ENCODE measurements around the gene RAMAC.
"Not testable (repeated sequence)": the region's sequence is repeated elsewhere in the genome, so short reads cannot be mapped to it uniquely, and the experiment has no call there.

Gene RAMAC

GRCh38 chr15:82969353-82969752 is 16.7 kb upstream of the RAMAC start:
- DNase-seq: no peak

DNA sequence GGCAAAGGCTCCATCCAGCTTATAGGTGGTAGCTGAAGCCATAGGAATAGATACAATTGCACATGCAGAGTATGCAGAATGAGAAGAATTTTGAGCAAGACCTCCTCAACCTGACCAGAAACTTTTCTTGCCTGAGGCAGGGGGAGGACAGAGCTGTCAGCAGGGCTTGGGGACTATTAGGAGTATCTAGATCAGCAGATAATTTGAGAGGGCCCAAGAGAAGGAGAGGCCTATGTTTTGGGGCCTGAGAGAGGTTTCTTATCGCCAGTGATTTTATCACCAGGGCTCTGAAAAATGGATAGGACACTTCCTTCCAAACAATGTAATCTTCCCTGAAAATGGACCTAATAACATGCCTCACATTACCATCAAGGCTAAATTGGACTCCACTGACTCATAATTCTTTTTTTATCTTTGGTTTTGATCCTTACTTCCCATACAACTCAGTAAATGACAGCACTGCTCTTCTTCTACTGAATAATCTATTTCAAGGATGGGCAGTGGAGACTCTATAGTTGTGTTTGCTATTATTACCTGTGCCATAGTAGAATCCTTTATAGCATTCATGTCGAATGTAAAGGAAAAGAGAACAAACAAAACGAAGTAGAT is 15.8 kb upstream of the RAMAC start:
- DNase-seq: no peak

GRCh38 chr15:82970696-82971095 is 15.3 kb upstream of the RAMAC start:
- DNase-seq: no peak

DNA sequence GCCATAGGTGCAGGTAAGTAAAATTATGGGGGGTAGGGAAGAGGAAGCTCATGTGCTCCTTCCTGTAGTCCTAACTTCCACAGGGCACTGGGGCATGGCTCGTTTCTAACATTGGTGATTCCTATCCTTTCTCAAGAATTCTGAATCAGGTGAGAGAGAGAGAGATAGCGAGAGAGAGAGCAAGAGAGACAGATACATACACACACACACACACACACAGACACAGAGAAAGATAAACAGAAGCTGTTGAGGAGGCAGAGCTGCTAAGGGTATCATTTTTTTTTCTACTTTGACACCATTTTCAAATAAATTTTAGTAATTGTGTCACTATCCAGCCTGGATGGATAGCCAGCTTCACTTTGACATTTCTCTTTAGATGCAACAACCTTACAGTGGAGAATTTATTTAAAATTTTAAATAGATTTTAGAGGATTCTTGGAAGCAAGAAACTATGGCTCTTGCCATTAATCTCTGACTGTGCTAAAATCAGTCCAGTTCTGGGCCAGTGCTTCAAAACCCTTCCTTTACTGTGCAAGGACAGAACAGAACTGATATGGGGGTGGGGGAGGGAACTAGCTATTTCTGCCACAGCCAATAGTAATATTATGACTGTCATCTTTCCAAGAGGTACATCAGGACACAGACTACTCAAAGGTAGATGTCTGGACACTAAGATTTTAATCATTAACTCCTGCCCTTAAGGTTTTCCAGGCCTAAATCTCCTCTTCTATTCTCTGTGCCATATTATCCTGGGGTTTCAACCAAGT is 14.6 kb upstream of the RAMAC start:
- no peak for DNase-seq

DNA sequence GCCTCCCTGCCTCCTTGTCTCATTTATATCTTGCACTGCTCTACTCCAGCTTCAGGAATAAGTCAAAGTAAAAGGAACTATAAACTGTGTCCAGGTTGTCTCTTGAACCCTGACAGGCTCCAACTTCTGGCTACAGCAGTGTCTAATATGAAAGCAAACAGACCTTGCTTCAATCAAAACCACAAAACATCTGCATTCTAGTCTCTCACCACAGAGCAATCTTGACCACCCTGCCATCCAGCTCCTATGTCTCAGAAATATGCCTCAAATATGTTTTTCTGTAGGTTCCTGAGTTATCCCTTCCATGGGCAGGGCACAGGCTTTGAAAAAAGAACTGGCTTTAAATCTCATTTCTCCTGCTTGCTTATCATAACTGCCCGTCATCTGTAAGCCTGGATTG is 13.0 kb upstream of the RAMAC start:
- no peak for DNase-seq

DNA sequence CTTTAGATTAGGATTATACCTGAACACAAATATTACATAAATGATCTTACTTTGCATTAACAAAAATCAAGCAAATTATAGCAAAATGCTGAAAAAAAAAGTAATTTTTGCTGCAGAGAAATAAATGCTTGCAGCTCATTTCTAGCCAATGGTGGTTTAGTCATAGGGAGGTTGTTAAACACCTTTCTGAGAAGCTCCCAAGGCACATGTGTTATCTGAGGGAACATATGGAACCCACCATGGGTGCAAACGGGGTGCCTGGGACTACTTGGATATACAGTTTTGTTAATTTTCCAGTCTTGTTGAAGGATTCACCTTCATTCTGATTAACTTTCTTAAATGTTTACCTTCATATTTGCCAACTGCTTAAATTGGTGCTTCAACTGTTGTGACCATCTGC is 8.9 kb upstream of the RAMAC start:
- DNase-seq: no peak

GRCh38 chr15:82978438-82978837 is 7.6 kb upstream of the RAMAC start:
- no peak for DNase-seq

DNA sequence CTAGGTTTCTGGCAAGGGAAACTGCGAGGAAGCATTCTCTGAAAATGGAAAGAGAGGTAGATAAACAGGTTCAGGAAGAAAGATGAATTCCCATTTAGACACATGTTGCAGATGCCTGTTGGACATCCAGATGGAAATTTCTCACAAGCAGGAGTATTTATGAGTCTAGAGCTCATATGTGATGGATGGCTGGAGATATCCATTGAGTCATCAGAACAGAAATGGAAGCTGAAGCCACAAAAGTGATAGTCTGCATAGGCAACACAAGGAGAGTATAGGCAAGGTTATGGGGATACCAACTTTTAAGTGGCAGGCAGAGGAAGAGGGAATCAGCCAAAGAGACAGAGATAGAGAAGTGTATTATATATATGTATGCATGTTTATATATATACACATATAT is 6.3 kb upstream of the RAMAC start:
- DNase-seq: no peak

- no peak for DNase-seq
Measured at GRCh38 chr15:82980981-82981380, 5.0 kb upstream of the RAMAC start.

GRCh38 chr15:82986442-82986780 is 401 bp downstream of the RAMAC start:
- no peak for DNase-seq

GRCh38 chr15:82992436-82992998 is 6.5 kb downstream of the RAMAC start:
- no peak for DNase-seq

- no peak for DNase-seq
Measured at GRCh38 chr15:82993144-82993543, 7.1 kb downstream of the RAMAC start.

GRCh38 chr15:82995076-82995475 is 9.1 kb downstream of the RAMAC start:
- DNase-seq: no peak

- no peak for DNase-seq
Measured at GRCh38 chr15:82995938-82996337, 9.9 kb downstream of the RAMAC start.

- DNase-seq: no peak
Measured at GRCh38 chr15:82999426-82999825, 13.4 kb downstream of the RAMAC start.

DNA sequence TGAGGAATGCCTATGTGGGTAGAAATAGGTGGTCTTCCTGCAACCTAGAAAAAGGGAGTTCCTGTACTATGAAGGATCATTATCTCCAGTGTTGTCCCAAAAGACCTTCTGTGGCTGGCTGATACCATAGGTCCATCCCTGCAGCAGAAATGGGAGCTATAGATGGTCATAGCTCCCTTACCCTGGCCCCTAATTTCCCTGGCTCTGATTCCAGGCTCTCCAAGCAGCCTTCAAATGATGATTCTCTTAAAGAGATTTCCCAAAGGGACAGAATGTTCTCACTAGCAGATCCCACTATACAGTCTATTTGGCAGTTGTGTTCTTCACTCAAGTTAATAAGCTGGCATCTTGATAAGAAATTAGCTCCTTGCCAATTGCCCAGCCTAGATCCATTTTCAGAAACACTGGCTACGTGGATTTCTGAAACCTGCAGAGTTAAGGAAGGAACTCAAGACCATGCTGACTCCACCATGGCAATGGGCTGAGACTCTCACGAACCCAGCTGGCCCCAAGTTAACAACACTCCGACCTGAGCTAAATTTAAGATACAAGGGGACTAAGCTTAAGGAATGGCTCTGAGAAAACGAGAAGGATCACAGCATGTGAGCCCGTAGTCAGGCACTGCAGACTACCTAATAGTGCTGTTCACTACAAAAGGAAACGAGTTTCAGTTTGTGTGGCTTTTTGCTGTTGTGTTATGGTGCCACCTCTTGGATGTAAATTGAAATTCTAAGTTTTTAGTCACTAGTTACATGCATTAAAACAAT is 14.1 kb downstream of the RAMAC start:
- no peak for DNase-seq

GRCh38 chr15:83000672-83001031 is 14.6 kb downstream of the RAMAC start:
- not testable (repeated sequence) for DNase-seq

GRCh38 chr15:83010709-83011270 is 24.8 kb downstream of the RAMAC start:
- peak; percentile 13 for DNase-seq

- DNase-seq: peak; percentile 30
Measured at GRCh38 chr15:83011271-83012075, 25.5 kb downstream of the RAMAC start, which contains the start of gene C15orf40. TSS of gene C15orf40 (minus strand) at chr15:83011639. CDS start at chr15:83011607, 32 bp downstream.

DNA sequence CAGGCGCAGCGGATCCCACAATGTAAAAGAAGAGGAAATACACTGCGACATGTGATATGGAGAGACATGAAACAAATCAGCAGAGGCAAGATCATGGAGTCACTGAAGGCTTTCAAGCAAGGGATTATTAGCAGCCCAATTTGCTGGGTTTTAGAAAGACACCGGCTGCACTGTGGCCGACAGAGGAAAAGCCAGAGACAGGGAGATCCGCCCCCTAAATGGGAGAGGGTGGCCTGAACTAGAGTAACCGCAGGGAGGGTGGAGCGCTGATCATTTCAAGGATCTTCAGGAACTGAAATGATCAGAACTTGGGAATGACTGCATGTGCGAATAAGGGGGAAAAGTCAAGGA is 26.0 kb downstream of the RAMAC start:
- DNase-seq: no peak

GRCh38 chr15:83012636-83013035 is 26.6 kb downstream of the RAMAC start:
- DNase-seq: no peak

- DNase-seq: no peak
Measured at GRCh38 chr15:83014205-83014653, 28.2 kb downstream of the RAMAC start.

- DNase-seq: no peak
Measured at GRCh38 chr15:83015361-83015760, 29.4 kb downstream of the RAMAC start.

Data from DMS 273 treated with DMSO at 0.1 percent for 48 hours (cell line).